HG02798 (cell line): ENCODE data around the gene CCDC137.

ENCODE experiments used
- ATAC-seq: cut with Tn5 transposase; IDR thresholded peaks from one replicate; pipeline ENCODE4 v1.9.1; 2021; ENCODE audit warnings: mild to moderate bottlenecking; ENCODE audit not compliant: unreplicated experiment, poor library complexity

The CCDC137 gene

GRCh38 chr17:81697261-81698044 is 30.9 kb downstream of the CCDC137 start:
- ATAC-seq, result no peak

- ATAC-seq, result no peak
Observed at GRCh38 chr17:81700353-81701287, 34.1 kb downstream of the CCDC137 start.

GRCh38 chr17:81701288-81702071 is 34.9 kb downstream of the CCDC137 start:
- ATAC-seq, result no peak

GRCh38 chr17:81702934-81703746 is 36.6 kb downstream of the CCDC137 start, which contains the start of gene MRPL12:
MRPL12 (plus strand) TSS chr17:81703367; CDS start chr17:81703502, 135 bp downstream.
- peak; percentile 89 for ATAC-seq

- no peak for ATAC-seq
Observed at GRCh38 chr17:81703747-81704654, 37.5 kb downstream of the CCDC137 start.

GRCh38 chr17:81705518-81706231 is 39.1 kb downstream of the CCDC137 start:
- ATAC-seq, result no peak

- ATAC-seq, result no peak
Observed at GRCh38 chr17:81706232-81706611, 39.7 kb downstream of the CCDC137 start.

GRCh38 chr17:81706757-81707624 is 40.5 kb downstream of the CCDC137 start:
- no peak for ATAC-seq

GRCh38 chr17:81707725-81708646 is 41.4 kb downstream of the CCDC137 start:
- ATAC-seq, result no peak

- ATAC-seq, result no peak
Observed at GRCh38 chr17:81708739-81709185, 42.2 kb downstream of the CCDC137 start.

GRCh38 chr17:81710514-81711308 is 44.2 kb downstream of the CCDC137 start:
- no peak for ATAC-seq

GRCh38 chr17:81711814-81712467 is 45.4 kb downstream of the CCDC137 start, which contains the start of gene SLC25A10:
SLC25A10 (plus strand) TSS chr17:81712284; CDS start chr17:81712427, 143 bp downstream.
- peak; percentile 77 for ATAC-seq

GRCh38 chr17:81712468-81713003 is 46.0 kb downstream of the CCDC137 start:
- no peak for ATAC-seq

GRCh38 chr17:81713004-81713555 is 46.5 kb downstream of the CCDC137 start:
- ATAC-seq, result no peak
